Fibroblast of mammary gland (primary cell): ENCODE measurements around the gene MAST3.
A peak's percentile ranks its signal among the peaks of the same experiment; 100 is the strongest.

ENCODE experiments used
- DNase-seq: peaks from one replicate; pipeline ENCODE4 v3.0.0-alpha.2; 2010; ENCODE audit warnings: low read depth
- H3K4me3 ChIP-seq: 2 replicates; pipeline ENCODE4 v1.5.1; 2011; ENCODE audit warnings: low read depth, mild to moderate bottlenecking, low read length, moderate library complexity; ENCODE audit not compliant: control insufficient read depth
- CTCF ChIP-seq: conservative IDR thresholded peaks from 2 replicates; pipeline ENCODE4 v1.5.1; 2011; ENCODE audit warnings: low read depth, low read length, inconsistent platforms; ENCODE audit not compliant: control insufficient read depth, insufficient read depth

Gene MAST3

GRCh38 chr19:18091217-18091608, 6.4 kb upstream of the MAST3 start:
- no peak for TF ChIP-seq CTCF
- DNase-seq, result no peak
- no peak overlapping the region for H3K4me3 ChIP-seq

- peak; percentile 60 for DNase-seq
- H3K4me3 ChIP-seq, result no peak overlapping the region
- no peak for TF ChIP-seq CTCF
Measured at GRCh38 chr19:18093439-18094161, 4.0 kb upstream of the MAST3 start.

GRCh38 chr19:18096258-18096657, 1.3 kb upstream of the MAST3 start:
- DNase-seq, result no peak
- no peak overlapping the region for H3K4me3 ChIP-seq
- TF ChIP-seq CTCF, result no peak

- H3K4me3 ChIP-seq, result peak overlapping the region; percentile 38
- no peak for DNase-seq
- no peak for TF ChIP-seq CTCF
Measured at GRCh38 chr19:18097993-18098890, 664 bp downstream of the MAST3 start.

- no peak overlapping the region for H3K4me3 ChIP-seq
- no peak for TF ChIP-seq CTCF
- DNase-seq, result no peak
Measured at GRCh38 chr19:18098891-18099622, 1.5 kb downstream of the MAST3 start.

GRCh38 chr19:18099623-18099995, 2.0 kb downstream of the MAST3 start:
- H3K4me3 ChIP-seq, result no peak overlapping the region
- no peak for DNase-seq
- TF ChIP-seq CTCF, result no peak
